ENCODE results near the gene AP1S1. TPM values are rescaled to one million over a fixed set of nuclear protein-coding genes. Genes with fewer than 3 reads are reported as not detected.

The AP1S1 gene
- total RNA-seq, 1 donor: 101 TPM

GRCh38 chr7:101205901-101206664 lies 51.8 kb downstream of the AP1S1 start:
- peak; percentile 65 for DNase-seq (ENCODE audit: insufficient read length, low spot score, missing footprints)
- H3K27me3 ChIP-seq (ENCODE audit: insufficient read depth, low read length): peaks cover 25% of the 10 kb centered on the region
- H3K4me3 ChIP-seq (ENCODE audit: insufficient read depth, low read length): no peak overlapping the region
- no peaks in the 10 kb centered on the region for H3K79me2 ChIP-seq (ENCODE audit: insufficient read depth, low read length)
- TF ChIP-seq CTCF (IDR thresholded peaks at IDR 0.05; ENCODE audit: extremely low read depth, low read depth, low read length): no peak
- H2AFZ ChIP-seq (ENCODE audit: low read length): no peak overlapping the region
- no peaks in the 10 kb centered on the region for H3K4me1 ChIP-seq (ENCODE audit: insufficient read depth, low read length)
- no peak overlapping the region for H3K27ac ChIP-seq (ENCODE audit: low read depth, low read length)
- H4K20me1 ChIP-seq (ENCODE audit: insufficient read depth, low read length): no peaks in the 10 kb centered on the region
- H3K9me3 ChIP-seq (ENCODE audit: low read depth, low read length): no peaks in the 10 kb centered on the region
- peaks cover 20% of the 10 kb centered on the region for H3K36me3 ChIP-seq (ENCODE audit: insufficient read depth, low read length)
- no peak overlapping the region for H3K4me2 ChIP-seq (ENCODE audit: insufficient read depth, low read length)

- no peak overlapping the region for H3K4me2 ChIP-seq (ENCODE audit: insufficient read depth, low read length)
- no peak overlapping the region for H3K27ac ChIP-seq (ENCODE audit: low read depth, low read length)
- H4K20me1 ChIP-seq (ENCODE audit: insufficient read depth, low read length): no peaks in the 10 kb centered on the region
- H3K9me3 ChIP-seq (ENCODE audit: low read depth, low read length): no peaks in the 10 kb centered on the region
- H3K4me1 ChIP-seq (ENCODE audit: insufficient read depth, low read length): no peaks in the 10 kb centered on the region
- H3K79me2 ChIP-seq (ENCODE audit: insufficient read depth, low read length): no peaks in the 10 kb centered on the region
- no peak overlapping the region for H3K4me3 ChIP-seq (ENCODE audit: insufficient read depth, low read length)
- H2AFZ ChIP-seq (ENCODE audit: low read length): no peak overlapping the region
- H3K27me3 ChIP-seq (ENCODE audit: insufficient read depth, low read length): peaks cover 19% of the 10 kb centered on the region
- H3K36me3 ChIP-seq (ENCODE audit: insufficient read depth, low read length): peaks cover 26% of the 10 kb centered on the region
- no peak for TF ChIP-seq CTCF (IDR thresholded peaks at IDR 0.05; ENCODE audit: extremely low read depth, low read depth, low read length)
- DNase-seq (ENCODE audit: insufficient read length, low spot score, missing footprints): no peak
Measured at GRCh38 chr7:101206665-101207042, 52.4 kb downstream of the AP1S1 start.

GRCh38 chr7:101207459-101207858 lies 53.2 kb downstream of the AP1S1 start:
- no peak overlapping the region for H3K4me3 ChIP-seq (ENCODE audit: insufficient read depth, low read length)
- peaks cover 11% of the 10 kb centered on the region for H3K27me3 ChIP-seq (ENCODE audit: insufficient read depth, low read length)
- no peaks in the 10 kb centered on the region for H3K79me2 ChIP-seq (ENCODE audit: insufficient read depth, low read length)
- H3K4me1 ChIP-seq (ENCODE audit: insufficient read depth, low read length): no peaks in the 10 kb centered on the region
- no peak overlapping the region for H2AFZ ChIP-seq (ENCODE audit: low read length)
- peaks cover 31% of the 10 kb centered on the region for H3K36me3 ChIP-seq (ENCODE audit: insufficient read depth, low read length)
- TF ChIP-seq CTCF (IDR thresholded peaks at IDR 0.05; ENCODE audit: extremely low read depth, low read depth, low read length): no peak
- DNase-seq (ENCODE audit: insufficient read length, low spot score, missing footprints): peak; percentile 79
- H3K4me2 ChIP-seq (ENCODE audit: insufficient read depth, low read length): no peak overlapping the region
- no peak overlapping the region for H3K27ac ChIP-seq (ENCODE audit: low read depth, low read length)
- no peaks in the 10 kb centered on the region for H4K20me1 ChIP-seq (ENCODE audit: insufficient read depth, low read length)
- H3K9me3 ChIP-seq (ENCODE audit: low read depth, low read length): no peaks in the 10 kb centered on the region

- no peak overlapping the region for H3K4me3 ChIP-seq (ENCODE audit: insufficient read depth, low read length)
- no peaks in the 10 kb centered on the region for H3K79me2 ChIP-seq (ENCODE audit: insufficient read depth, low read length)
- peaks cover 31% of the 10 kb centered on the region for H3K36me3 ChIP-seq (ENCODE audit: insufficient read depth, low read length)
- H4K20me1 ChIP-seq (ENCODE audit: insufficient read depth, low read length): no peaks in the 10 kb centered on the region
- H3K4me1 ChIP-seq (ENCODE audit: insufficient read depth, low read length): no peaks in the 10 kb centered on the region
- DNase-seq (ENCODE audit: insufficient read length, low spot score, missing footprints): peak; percentile 32
- no peak overlapping the region for H2AFZ ChIP-seq (ENCODE audit: low read length)
- no peak for TF ChIP-seq CTCF (IDR thresholded peaks at IDR 0.05; ENCODE audit: extremely low read depth, low read depth, low read length)
- no peaks in the 10 kb centered on the region for H3K9me3 ChIP-seq (ENCODE audit: low read depth, low read length)
- no peak overlapping the region for H3K4me2 ChIP-seq (ENCODE audit: insufficient read depth, low read length)
- no peak overlapping the region for H3K27ac ChIP-seq (ENCODE audit: low read depth, low read length)
- no peaks in the 10 kb centered on the region for H3K27me3 ChIP-seq (ENCODE audit: insufficient read depth, low read length)
Measured at GRCh38 chr7:101208794-101209193, 54.5 kb downstream of the AP1S1 start.

Measured in osteoblast (primary cell).